SK-N-SH (cell line): Measurements from ENCODE around the gene RNF11.

Experiments used
- CTCF ChIP-seq: fragments of 200-600 bp; sonication (generic); IDR thresholded peaks from 2 replicates; pipeline ENCODE4 v1.6.1; 2017; ENCODE audit warnings: antibody characterized with exemption, mild to moderate bottlenecking, moderate library complexity
- FOXJ3 ChIP-seq: sonication (generic); formaldehyde crosslinking; IDR thresholded peaks from 2 replicates; pipeline ENCODE4 v1.5.1; 2020; ENCODE audit warnings: mild to moderate bottlenecking, missing genetic modification reagents
- USF2 ChIP-seq: fragments of 150-350 bp; IDR thresholded peaks from 2 replicates; pipeline ENCODE4 v1.6.1; 2017; ENCODE audit warnings: antibody characterized with exemption, low read length, low read depth, borderline replicate concordance

DNA sequence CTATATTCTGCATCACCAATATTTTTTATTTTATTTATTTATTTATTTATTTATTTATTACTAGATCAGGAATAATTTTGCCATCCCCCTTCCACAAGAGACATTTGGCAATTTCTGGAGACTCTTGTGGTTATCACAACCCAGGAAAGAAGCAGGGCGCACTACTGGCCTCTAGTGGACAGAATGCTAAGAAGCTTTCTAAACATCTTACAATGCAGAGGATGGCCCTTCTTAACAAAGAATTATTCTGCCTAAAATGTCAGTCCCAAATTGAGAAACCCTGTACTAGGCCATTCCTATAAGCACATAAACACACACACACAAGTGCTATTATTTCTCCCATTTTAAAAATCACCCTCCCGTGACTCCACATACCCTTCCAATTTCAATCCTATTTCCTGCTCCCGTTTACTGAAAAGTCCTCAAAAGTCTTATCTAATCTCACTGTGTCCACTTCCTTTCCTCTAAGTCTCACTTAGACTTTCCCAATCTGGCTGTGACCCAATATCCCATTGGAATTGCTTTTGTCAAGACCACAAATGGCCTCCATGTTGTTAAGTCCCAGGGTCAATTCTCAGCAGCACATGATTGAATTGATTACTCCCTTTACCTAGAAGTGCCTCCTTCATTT, 43.7 kb upstream of the RNF11 start:
- TF ChIP-seq FOXJ3 (no peak), CTCF (peak; percentile 82), USF2 (no peak)
